Parathyroid adenoma (tissue), 2 donors: ENCODE measurements around the gene BEND5.

ENCODE experiments used
- H2AFZ ChIP-seq: fragments of 300-600 bp; sonication (generic); one replicate; pipeline ENCODE4 v1.7.0; 2017; ENCODE audit warnings: antibody characterized with exemption, mild to moderate bottlenecking
- H3K27ac ChIP-seq: fragments of 300-600 bp; sonication (generic); one replicate; pipeline ENCODE4 v1.7.0; 2017
- H3K27me3 ChIP-seq: fragments of 300-600 bp; sonication (generic); one replicate; pipeline ENCODE4 v1.7.0; 2017; ENCODE audit warnings: low read length; ENCODE audit not compliant: control insufficient read depth, insufficient read depth
- H3K36me3 ChIP-seq: fragments of 300-600 bp; sonication (generic); one replicate; pipeline ENCODE4 v1.7.0; 2017; ENCODE audit warnings: low read length; ENCODE audit not compliant: control insufficient read depth, insufficient read depth
- H3K4me1 ChIP-seq: fragments of 300-600 bp; sonication (generic); one replicate; pipeline ENCODE4 v1.7.0; 2017; ENCODE audit warnings: control low read depth
- H3K4me2 ChIP-seq: fragments of 300-600 bp; sonication (generic); one replicate; pipeline ENCODE4 v1.7.0; 2017; ENCODE audit warnings: low read length
- H3K4me3 ChIP-seq: fragments of 300-600 bp; sonication (generic); one replicate; pipeline ENCODE4 v1.7.0; 2017; ENCODE audit warnings: low read depth, low read length
- H3K79me2 ChIP-seq: fragments of 300-600 bp; sonication (generic); one replicate; pipeline ENCODE4 v1.7.0; 2017; ENCODE audit warnings: control low read depth
- H3K9ac ChIP-seq: fragments of 300-600 bp; sonication (generic); one replicate; pipeline ENCODE4 v1.7.0; 2017; ENCODE audit warnings: mild to moderate bottlenecking
- H3K9me3 ChIP-seq: fragments of 300-600 bp; sonication (generic); one replicate; pipeline ENCODE4 v1.7.0; 2017; ENCODE audit warnings: low read length; ENCODE audit not compliant: control insufficient read depth
- CTCF ChIP-seq: fragments of 300-600 bp; sonication (generic); IDR thresholded peaks from one replicate; pipeline ENCODE4 v1.7.0; 2017; ENCODE audit warnings: antibody characterized with exemption, mild to moderate bottlenecking
- donor health status: primary hyperparathyroidism.

Gene BEND5

GRCh38 chr1:48793863-48794262, 17.2 kb upstream of the BEND5 start:
- H3K27me3 ChIP-seq = no peaks in the 10 kb centered on the region
- H2AFZ ChIP-seq = no peak overlapping the region
- H3K9me3 ChIP-seq = no peaks in the 10 kb centered on the region
- H3K36me3 ChIP-seq = no peaks in the 10 kb centered on the region
- no peaks in the 10 kb centered on the region for H3K79me2 ChIP-seq
- H3K27ac ChIP-seq = no peak overlapping the region
- H3K4me3 ChIP-seq = no peak overlapping the region
- H3K4me2 ChIP-seq = no peak overlapping the region
- no peak overlapping the region for H3K9ac ChIP-seq
- no peaks in the 10 kb centered on the region for H3K4me1 ChIP-seq
- TF ChIP-seq CTCF = no peak

GRCh38 chr1:48792961-48793360, 16.3 kb upstream of the BEND5 start:
- Histone ChIP-seq H3K27me3 (no peaks in the 10 kb centered on the region), H3K4me1 (no peaks in the 10 kb centered on the region), H3K36me3 (no peaks in the 10 kb centered on the region), H2AFZ (no peak overlapping the region), H3K9ac (no peak overlapping the region), H3K9me3 (no peaks in the 10 kb centered on the region), H3K79me2 (no peaks in the 10 kb centered on the region), H3K27ac (no peak overlapping the region), H3K4me3 (no peak overlapping the region), H3K4me2 (no peak overlapping the region)
- no peak for TF ChIP-seq CTCF

GRCh38 chr1:48790397-48790796, 13.7 kb upstream of the BEND5 start:
- Histone ChIP-seq H2AFZ (no peak overlapping the region), H3K4me3 (no peak overlapping the region), H3K9me3 (no peaks in the 10 kb centered on the region), H3K4me1 (no peaks in the 10 kb centered on the region), H3K36me3 (no peaks in the 10 kb centered on the region), H3K27me3 (no peaks in the 10 kb centered on the region), H3K4me2 (no peak overlapping the region), H3K9ac (no peak overlapping the region), H3K79me2 (no peaks in the 10 kb centered on the region), H3K27ac (no peak overlapping the region)
- TF ChIP-seq CTCF = no peak

- Histone ChIP-seq H3K9ac (no peak overlapping the region), H2AFZ (no peak overlapping the region), H3K9me3 (no peaks in the 10 kb centered on the region), H3K27me3 (no peaks in the 10 kb centered on the region), H3K27ac (no peak overlapping the region), H3K36me3 (no peaks in the 10 kb centered on the region), H3K4me1 (no peaks in the 10 kb centered on the region), H3K4me3 (no peak overlapping the region), H3K4me2 (no peak overlapping the region), H3K79me2 (no peaks in the 10 kb centered on the region)
- TF ChIP-seq CTCF = no peak
Observed at GRCh38 chr1:48789903-48790302, 13.2 kb upstream of the BEND5 start.

GRCh38 chr1:48785869-48786268, 9.2 kb upstream of the BEND5 start:
- no peaks in the 10 kb centered on the region for H3K36me3 ChIP-seq
- H3K9me3 ChIP-seq = no peaks in the 10 kb centered on the region
- H3K27me3 ChIP-seq = no peaks in the 10 kb centered on the region
- H3K9ac ChIP-seq = no peak overlapping the region
- no peak overlapping the region for H3K27ac ChIP-seq
- H3K79me2 ChIP-seq = no peaks in the 10 kb centered on the region
- no peak overlapping the region for H3K4me3 ChIP-seq
- H3K4me1 ChIP-seq = no peaks in the 10 kb centered on the region
- no peak overlapping the region for H2AFZ ChIP-seq
- H3K4me2 ChIP-seq = no peak overlapping the region
- TF ChIP-seq CTCF = no peak
